GM12892 (cell line): ENCODE data around the gene DCAF10.

Experiments
- POLR2AphosphoS5 ChIP-seq: IDR thresholded peaks from 2 replicates; pipeline ENCODE4 v1.6.1; 2011; ENCODE audit warnings: low read depth, low read length, control low read depth
- TAF1 ChIP-seq: IDR thresholded peaks from 2 replicates; pipeline ENCODE4 v1.6.1; 2011; ENCODE audit warnings: low read depth, mild to moderate bottlenecking, control low read depth, low read length, borderline replicate concordance

DNA sequence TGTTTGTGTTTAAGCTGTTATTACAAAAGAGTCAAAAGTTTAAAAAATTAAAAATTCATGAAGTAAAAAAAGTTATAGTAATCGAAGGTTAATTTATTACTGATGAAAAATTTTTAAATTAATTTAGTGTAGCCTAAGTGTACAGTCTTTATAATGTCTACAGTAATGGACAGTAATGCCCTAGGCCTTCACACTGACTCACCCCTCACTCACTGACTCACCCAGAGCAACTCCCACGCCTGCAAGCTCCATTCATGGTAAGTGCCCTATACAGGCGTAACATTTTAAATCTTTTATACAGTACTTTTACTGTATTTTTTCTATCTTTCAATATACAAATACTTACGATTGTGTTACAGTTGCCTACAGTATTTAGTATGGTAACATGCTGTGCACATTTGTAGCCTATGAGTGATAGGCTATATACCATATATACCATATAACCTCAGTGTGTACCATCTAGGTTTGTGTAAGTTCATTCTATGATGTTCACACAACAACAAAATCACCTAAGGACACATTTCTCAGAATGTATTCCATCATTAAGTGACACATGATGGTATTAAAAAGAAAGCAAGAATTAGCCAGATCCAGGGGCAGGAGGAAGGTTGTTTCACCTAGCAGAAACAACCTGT is 40.1 kb downstream of the DCAF10 start:
- no peak for TF ChIP-seq POLR2AphosphoS5
- TF ChIP-seq TAF1, result no peak
